HG03280 (cell line): ENCODE measurements around the gene CLEC16A.

Experiments
- ATAC-seq: cut with Tn5 transposase; IDR thresholded peaks from one replicate; pipeline ENCODE4 v1.9.1; 2021; ENCODE audit warnings: mild to moderate bottlenecking, moderate library complexity; ENCODE audit not compliant: unreplicated experiment

CLEC16A gene

DNA sequence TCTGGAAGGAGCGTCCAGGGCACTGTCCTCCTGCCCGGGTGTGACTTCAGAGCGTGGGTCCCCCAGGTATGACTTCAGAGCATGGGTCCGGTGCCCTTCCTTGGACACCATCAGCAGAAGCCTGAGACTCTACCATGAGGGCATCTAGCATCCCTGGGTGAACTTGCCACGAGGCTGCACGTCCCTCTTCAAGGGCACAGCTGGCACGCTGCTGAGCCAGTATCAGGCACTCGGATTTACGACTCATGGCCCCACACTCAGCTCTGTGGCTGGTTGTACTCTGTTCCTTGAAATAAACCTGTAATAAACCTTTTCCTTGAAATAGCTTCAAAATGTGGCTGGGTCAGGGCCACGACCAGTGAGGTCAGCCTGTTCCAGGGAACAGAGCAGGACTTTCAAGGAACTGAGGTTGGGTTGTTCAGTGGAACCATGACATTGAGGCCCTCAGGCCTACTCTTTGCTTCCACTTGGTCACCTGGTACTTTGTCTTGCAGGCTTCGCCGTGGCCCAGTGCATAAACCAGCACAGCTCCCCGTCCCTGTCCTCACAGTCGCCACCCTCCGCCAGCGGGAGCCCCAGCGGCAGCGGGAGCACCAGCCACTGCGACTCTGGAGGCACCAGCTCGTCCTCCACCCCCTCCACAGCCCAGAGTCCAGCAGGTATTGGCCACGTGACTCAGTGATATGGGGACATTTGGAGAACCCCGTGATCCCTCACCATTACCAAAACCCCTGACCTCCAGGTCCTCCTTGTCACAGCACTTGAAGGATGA, 221.7 kb downstream of the CLEC16A start:
- no peak for ATAC-seq

GRCh38 chr16:11167581-11167980, 223.2 kb downstream of the CLEC16A start:
- no peak for ATAC-seq

DNA sequence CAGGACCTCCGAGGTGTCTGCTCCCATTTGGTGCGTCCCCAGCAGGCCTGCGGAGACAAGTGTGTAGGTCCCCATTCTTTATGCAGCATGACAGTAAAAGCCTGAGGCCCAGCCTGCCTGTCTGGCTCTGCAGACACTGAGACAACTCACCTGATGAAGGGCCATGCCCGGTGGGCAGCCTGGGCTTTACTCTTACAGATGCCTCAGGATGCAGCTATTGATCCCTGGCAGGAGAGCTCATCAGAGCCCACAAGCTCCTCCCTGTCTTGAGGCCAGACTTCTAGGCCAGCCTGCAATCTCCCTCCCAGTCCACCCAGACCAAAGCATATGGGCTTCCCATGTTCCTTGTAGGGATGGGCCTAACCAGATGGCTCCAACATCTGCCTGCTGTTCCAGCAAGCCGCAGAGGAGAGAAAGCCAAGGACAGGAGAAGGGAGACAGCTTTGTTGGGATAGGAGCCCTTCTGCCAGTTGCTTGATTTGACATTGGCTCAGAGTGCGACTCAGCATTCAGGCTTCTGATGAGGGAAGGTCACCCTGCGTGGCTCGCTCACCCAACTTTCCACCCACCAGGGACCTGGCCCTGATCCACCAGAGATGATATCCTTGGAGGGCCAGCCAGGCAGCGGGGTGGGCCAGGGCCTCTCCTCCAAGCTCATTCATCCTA, 224.2 kb downstream of the CLEC16A start:
- no peak for ATAC-seq

DNA sequence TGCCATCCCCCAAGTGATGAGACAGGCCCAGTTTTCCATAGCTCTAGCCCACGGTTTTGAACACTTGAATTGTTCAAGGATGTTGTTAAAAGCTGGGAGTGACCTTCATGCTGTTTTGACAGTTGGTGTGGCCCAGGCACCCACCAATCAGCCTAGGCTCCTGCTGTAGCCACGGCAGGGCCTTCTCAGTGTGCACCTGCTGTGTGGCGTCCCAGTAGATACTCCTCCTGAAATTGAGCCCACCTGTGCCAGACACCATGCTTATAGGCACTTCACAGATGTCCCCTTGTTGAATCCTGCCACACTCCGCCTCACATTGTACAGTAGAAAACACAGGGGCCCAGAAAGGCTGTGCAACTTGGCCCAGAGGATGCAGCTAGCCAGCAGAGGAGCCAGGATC, 225.3 kb downstream of the CLEC16A start:
- no peak for ATAC-seq

DNA sequence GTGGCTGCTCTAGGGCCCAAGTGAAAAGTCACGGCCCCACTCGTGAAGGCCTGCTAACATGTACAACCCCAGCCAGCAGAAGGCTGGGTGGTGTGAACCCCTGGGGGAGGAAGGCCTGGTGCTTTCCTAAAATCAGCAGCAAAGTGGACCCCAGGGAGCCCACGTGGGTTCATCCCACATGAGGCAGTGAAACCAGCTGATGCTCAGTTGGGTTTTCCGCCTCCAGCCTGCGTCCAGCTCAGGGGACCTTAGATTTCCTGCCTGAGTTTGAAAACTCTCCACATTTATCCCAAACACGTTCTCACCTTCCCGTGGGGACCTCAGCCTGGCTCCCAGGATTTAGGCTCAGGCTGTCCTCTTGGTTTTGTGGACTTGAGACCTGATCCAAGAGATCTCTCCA, 225.8 kb downstream of the CLEC16A start:
- ATAC-seq: no peak

GRCh38 chr16:11170696-11171447, 226.5 kb downstream of the CLEC16A start:
- ATAC-seq: no peak

GRCh38 chr16:11171448-11171709, 227.0 kb downstream of the CLEC16A start:
- no peak for ATAC-seq

DNA sequence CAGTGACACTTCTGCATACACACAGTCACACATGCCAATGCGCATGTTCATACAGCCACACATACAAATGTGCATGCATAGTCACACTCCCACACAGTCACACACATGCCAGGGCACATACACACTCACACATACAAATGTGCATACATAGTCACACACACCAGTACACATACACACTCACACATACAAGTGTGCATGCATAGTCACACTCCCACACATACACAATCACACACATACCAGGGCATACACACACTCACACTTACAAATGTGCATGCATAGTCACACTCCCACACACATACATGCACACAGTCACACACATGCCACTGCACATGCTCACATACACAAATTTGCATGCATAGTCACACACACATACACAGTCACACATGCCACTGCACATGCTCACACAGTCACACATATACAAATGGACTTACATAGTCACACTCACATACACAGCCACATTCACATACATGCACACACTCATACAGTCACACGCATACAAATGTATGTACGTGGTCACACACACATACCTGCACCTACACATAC, 227.5 kb downstream of the CLEC16A start:
- no peak for ATAC-seq

GRCh38 chr16:11173426-11173825, 229.1 kb downstream of the CLEC16A start:
- no peak for ATAC-seq

DNA sequence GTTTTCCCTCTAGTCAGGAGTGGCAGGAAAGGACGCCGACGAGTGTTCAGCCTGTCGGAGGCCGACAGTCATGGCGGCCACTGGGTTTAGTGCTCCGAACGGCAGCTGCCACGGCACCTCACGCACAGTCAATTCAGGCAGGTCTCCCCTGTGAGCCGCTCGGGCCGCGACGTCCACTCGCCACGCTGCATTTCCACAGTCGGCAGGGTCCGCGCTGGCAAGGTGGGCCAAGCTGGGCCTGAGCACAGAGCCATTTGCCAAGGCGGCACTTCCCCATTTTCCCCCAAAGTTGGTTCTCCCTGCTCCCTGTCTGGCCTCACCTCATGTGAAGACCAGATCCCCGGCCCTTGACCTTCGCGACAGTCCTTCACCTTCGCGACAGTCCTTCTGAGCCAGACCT, 229.8 kb downstream of the CLEC16A start:
- ATAC-seq: no peak

DNA sequence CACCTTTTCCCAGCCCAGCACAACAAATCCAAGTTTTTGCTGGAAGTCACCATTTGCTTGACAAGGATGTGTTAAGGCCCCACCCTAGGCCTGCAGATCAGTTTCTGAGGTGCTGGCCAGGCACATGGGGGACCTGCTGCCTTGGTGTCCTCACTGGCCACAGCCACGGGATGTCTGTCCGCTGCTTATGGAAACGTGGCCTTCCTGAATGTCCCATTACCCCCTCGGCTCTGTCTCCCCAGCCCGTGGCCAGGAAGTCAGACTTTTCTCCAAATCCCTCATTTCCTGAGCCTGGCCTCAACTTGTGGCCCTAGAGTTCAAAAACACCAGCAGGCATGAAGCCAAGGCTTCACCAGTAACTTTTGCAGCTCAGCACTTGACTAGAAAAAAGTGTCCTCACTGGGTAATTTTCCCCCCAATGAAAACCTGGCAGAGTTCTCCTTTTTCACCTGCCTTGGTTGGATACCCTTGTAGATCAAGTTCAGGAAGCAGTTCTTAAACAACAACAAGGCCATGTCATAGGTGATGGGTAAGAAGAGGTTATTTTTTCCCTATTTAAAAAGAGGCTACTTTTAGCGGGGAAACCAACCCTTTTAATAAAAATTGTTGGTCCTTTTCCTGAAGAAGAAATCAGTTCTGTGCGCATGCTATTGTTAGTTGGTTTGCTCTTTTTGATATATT, 230.9 kb downstream of the CLEC16A start:
- ATAC-seq: no peak

DNA sequence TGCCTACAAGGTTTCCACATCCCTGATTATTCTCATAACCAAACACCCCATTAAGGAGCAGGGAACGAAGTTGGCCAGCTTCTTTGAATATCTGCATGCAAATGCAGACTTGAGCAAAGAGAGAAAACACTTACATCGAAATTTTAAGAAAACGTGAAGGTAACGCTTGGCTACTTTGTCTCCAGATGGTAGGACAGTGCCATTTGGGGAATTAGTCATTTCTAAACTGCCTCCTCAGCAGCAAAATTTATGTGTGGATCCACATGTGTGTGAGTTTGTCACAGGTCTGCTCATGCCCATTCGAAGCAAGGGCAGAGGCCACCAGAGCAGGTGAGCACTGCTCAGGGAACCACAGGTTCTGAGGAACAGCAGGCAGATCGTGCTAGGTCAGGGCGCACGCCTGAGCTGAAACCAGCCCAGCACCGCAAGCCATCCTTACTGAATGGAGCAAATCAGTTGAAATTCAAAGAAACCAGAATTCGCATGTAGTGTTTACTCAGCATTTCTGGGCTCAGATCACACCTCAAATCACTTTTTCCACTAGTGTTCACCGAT, 231.5 kb downstream of the CLEC16A start:
- peak; percentile 43 for ATAC-seq

DNA sequence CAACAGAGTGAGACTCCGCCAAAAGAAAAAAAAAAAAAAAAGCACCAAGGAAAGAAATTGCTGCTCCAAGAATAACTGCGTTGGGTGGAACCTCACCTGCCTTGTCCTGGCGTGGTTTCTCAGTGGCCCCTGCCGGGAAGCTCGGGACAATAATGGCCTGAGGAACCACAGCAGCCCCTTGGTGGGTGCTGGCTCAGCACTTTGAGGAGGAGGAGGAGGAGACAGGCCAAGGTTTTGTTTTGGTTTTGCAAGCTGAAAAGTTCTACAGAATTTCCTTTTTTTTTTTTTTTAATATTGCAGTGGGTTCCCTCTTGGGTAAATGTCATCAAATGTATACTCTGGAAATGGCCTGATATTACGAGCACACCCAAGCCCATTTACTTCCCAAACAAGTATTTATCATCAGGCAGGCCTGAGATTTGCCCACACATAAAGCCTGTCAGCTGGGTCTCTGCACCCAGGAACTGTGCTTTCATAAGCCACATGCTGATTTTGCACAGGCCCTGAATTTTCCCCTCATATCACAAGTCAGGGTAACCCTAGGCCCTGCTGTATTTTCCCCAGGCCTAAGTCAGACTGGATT, 233.3 kb downstream of the CLEC16A start:
- ATAC-seq: no peak

- no peak for ATAC-seq
These were observed 234.1 kb downstream of the CLEC16A start for GRCh38 chr16:11178424-11178823.

DNA sequence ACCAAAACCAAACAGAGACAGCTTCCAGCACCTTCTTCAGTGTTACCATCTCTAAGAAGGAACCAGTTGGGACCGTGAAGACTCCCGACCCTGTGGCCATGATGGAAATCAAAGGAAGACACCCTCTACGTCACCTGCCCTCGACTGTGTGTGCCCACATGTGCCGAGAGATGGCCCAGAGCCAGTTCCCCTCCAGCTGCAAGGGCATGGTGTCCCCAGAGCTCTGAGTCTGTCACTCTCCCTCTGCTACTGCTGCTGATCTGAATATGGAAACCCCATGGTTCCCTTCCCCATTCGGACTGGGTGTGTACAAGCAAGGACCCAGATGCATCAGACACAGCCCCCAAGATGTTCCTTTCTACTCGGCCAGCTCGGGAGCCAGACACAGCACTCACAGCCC, 235.2 kb downstream of the CLEC16A start:
- ATAC-seq: no peak

- ATAC-seq: peak; percentile 30
These were observed 236.1 kb downstream of the CLEC16A start for GRCh38 chr16:11180489-11180888.

- ATAC-seq: no peak
These were observed 237.0 kb downstream of the CLEC16A start for GRCh38 chr16:11181242-11181898.

DNA sequence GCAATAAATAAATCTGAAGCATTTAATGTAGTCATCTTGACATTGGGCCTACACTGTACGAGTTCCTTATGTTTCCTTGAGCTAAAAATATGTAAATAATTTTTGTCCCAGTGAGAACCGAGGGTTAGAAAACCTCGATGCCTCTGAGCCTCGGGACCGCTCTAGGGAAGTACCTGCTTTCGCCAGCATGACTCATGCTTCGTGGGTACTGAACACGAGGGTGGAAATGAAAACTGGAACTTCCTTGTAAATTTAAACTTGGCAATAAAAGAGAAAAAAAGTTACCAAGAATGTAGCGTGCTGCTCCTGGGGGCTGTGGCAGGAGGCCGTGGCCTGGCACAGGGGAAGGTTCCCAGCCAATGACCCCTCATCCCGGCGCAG, 237.5 kb downstream of the CLEC16A start:
- ATAC-seq: no peak

DNA sequence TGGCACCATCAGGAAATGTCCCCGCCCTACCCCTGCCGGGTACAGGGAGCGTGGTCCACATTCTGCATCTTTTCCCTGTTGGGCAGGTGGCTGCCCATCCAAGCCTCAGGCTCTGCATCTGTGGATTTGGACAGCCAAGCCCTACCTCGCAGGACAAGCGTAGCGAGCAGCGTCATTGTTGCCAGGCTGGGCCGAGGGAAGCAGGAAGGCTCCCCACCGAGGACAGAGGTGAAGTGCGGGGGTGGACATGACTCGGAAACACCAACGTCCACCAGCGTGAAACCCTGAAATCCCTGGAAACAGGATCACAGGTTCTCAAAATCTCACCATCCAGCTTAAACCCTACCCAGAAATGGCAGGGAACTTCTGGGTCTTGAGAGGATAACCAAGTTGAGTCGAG, 238.0 kb downstream of the CLEC16A start:
- no peak for ATAC-seq
